Activated CD4-positive, alpha-beta T cell treated with anti-CD3 and anti-CD28 coated beads, Interleukin-2, amount 50 U/mL, for 48 hours (primary cell): ENCODE results near the gene GAGE12J.
"Not testable (repeated sequence)": the region's sequence is repeated elsewhere in the genome, so short reads cannot be mapped to it uniquely, and the experiment has no call there.

Experiments
- DNase-seq, 2 experiments: peaks; one replicate each; pipeline ENCODE4 v3.0.0-alpha.2; 2020

Gene GAGE12J

GRCh38 chrX:49321737-49322136, at the start of gene GAGE12J:
Gene GAGE12J, plus strand, starts transcription at chrX:49322037. Its CDS starts 1,157 bp downstream, at chrX:49323194.
- DNase-seq: not testable (repeated sequence)

GRCh38 chrX:49272421-49272820, 49.4 kb upstream of the GAGE12J start:
- no peak for DNase-seq

- peak; percentile 48 to 64 for DNase-seq
Observed at GRCh38 chrX:49273181-49273727, 48.6 kb upstream of the GAGE12J start.

GRCh38 chrX:49276207-49276606, 45.6 kb upstream of the GAGE12J start:
- no peak for DNase-seq

GRCh38 chrX:49276671-49277534, 44.9 kb upstream of the GAGE12J start:
- DNase-seq: peak; percentile 36 to 41

GRCh38 chrX:49277535-49277830, 44.4 kb upstream of the GAGE12J start:
- no peak for DNase-seq

GRCh38 chrX:49278081-49278480, 43.8 kb upstream of the GAGE12J start:
- DNase-seq: no peak

GRCh38 chrX:49282647-49283011, 39.2 kb upstream of the GAGE12J start:
- DNase-seq: no peak

GRCh38 chrX:49284212-49284611, 37.6 kb upstream of the GAGE12J start:
- DNase-seq: no peak

GRCh38 chrX:49286136-49286535, 35.7 kb upstream of the GAGE12J start:
- DNase-seq: no peak

GRCh38 chrX:49286581-49286980, 35.3 kb upstream of the GAGE12J start:
- DNase-seq: no peak

GRCh38 chrX:49287665-49288064, 34.2 kb upstream of the GAGE12J start:
- DNase-seq: no peak

GRCh38 chrX:49290215-49290614, 31.6 kb upstream of the GAGE12J start:
- no peak for DNase-seq

- DNase-seq: peak; percentile 81 to 84
Observed at GRCh38 chrX:49291615-49292337, 30.1 kb upstream of the GAGE12J start.

GRCh38 chrX:49292400-49293362, 29.2 kb upstream of the GAGE12J start:
- no peak for DNase-seq

GRCh38 chrX:49299293-49299692, 22.5 kb upstream of the GAGE12J start:
- not testable (repeated sequence) for DNase-seq

GRCh38 chrX:49300703-49301102, 21.1 kb upstream of the GAGE12J start:
- no peak for DNase-seq

GRCh38 chrX:49303346-49303745, 18.5 kb upstream of the GAGE12J start, which contains the start of gene GAGE10:
Gene GAGE10, plus strand, starts transcription at chrX:49303646. Its CDS starts 1,214 bp downstream, at chrX:49304860.
- no peak for DNase-seq

- DNase-seq: not testable (repeated sequence)
Observed at GRCh38 chrX:49307775-49308174, 14.1 kb upstream of the GAGE12J start.

- peak in 1 of 2 experiments; percentile 19 for DNase-seq
Observed at GRCh38 chrX:49308604-49309269, 13.1 kb upstream of the GAGE12J start.

GRCh38 chrX:49309401-49309981, 12.3 kb upstream of the GAGE12J start:
- DNase-seq: no peak

- no peak for DNase-seq
Observed at GRCh38 chrX:49310371-49310770, 11.5 kb upstream of the GAGE12J start.
